Measurements from ENCODE around the gene BPIFB4. TPM values are rescaled to one million over a fixed set of nuclear protein-coding genes. Genes with fewer than 3 reads are reported as not detected.
"Not testable (repeated sequence)": the region's sequence is repeated elsewhere in the genome, so short reads cannot be mapped to it uniquely, and the experiment has no call there.

BPIFB4 gene
- total RNA-seq, 5 donors from 2014 or later (not counting 1 experiment from before 2014, with no cell fraction given), result not detected

GRCh38 chr20:33108661-33109060 is 29.2 kb downstream of the BPIFB4 start:
- no CpG with 5 or more reads among the region's 2 CpGs for WGBS (ENCODE audit: insufficient coverage)
- Histone ChIP-seq H3K4me1 (ENCODE audit: control insufficient read depth in 1 of 2, extremely low read depth in 1 of 2, insufficient read depth in 2 of 2, low read length in 2 of 2) (no peaks in the 10 kb centered on the region), H3K27me3 (replicated peaks in 1 of 2; ENCODE audit: control insufficient read depth in 2 of 2, extremely low read depth in 1 of 2, insufficient read depth in 2 of 2, low read length in 1 of 2) (peaks cover 0 to 14% of the 10 kb centered on the region in 2 experiments), H3K4me3 (ENCODE audit: control insufficient read depth in 1 of 2, extremely low read depth in 1 of 2, low read length in 1 of 2) (no peak overlapping the region), H3K27ac (ENCODE audit: low read length) (no peak overlapping the region), H3K36me3 (ENCODE audit: control insufficient read depth in 2 of 2, extremely low read depth in 1 of 2, insufficient read depth in 1 of 2, low read length in 1 of 2) (no peaks in the 10 kb centered on the region), H3K9me3 (no peaks in the 10 kb centered on the region)
- Mint-ChIP-seq H3K27me3 (peaks cover 0 to 2% of the 10 kb centered on the region in 2 donors), H3K4me3 (no peak overlapping the region), H3K4me1 (no peaks in the 10 kb centered on the region), H3K9me3 (no peaks in the 10 kb centered on the region), H3K27ac (no peak overlapping the region), H3K36me3 (no peaks in the 10 kb centered on the region)
- ATAC-seq (replicated peaks in 1 of 4) (no peak), DNase-seq (no peak)
- CTCF ChIA-PET, result no interaction called here
- POLR2A ChIA-PET, result no interaction called here

GRCh38 chr20:33110147-33110825 is 30.8 kb downstream of the BPIFB4 start:
- no peaks in the 10 kb centered on the region for H3K36me3 ChIP-seq (ENCODE audit: control insufficient read depth in 2 of 2, extremely low read depth in 1 of 2, insufficient read depth in 1 of 2, low read length in 1 of 2)
- WGBS (ENCODE audit: insufficient coverage), result 100% methylated on average over 1 of the region's 8 CpGs
- H3K27ac ChIP-seq (ENCODE audit: low read length), result no peak overlapping the region
- ATAC-seq (replicated peaks in 1 of 4) (no peak), DNase-seq (no peak)
- no peaks in the 10 kb centered on the region for H3K4me1 ChIP-seq (ENCODE audit: control insufficient read depth in 1 of 2, extremely low read depth in 1 of 2, insufficient read depth in 2 of 2, low read length in 2 of 2)
- H3K4me1 Mint-ChIP-seq, result no peaks in the 10 kb centered on the region
- no peak overlapping the region for H3K4me3 Mint-ChIP-seq
- H3K27me3 Mint-ChIP-seq, result no peaks in the 10 kb centered on the region
- ChIA-PET CTCF (no interaction called here), POLR2A (interaction anchor here in 1 of 2 donors (0.7 kb wide), 2 partner anchors 830 to 1203 kb away, joined by 3 to 8 read pairs; no protein-coding TSS in a partner anchor)
- no peak overlapping the region for H3K27ac Mint-ChIP-seq
- H3K9me3 ChIP-seq, result no peaks in the 10 kb centered on the region
- no peak overlapping the region for H3K4me3 ChIP-seq (ENCODE audit: control insufficient read depth in 1 of 2, extremely low read depth in 1 of 2, low read length in 1 of 2)
- no peaks in the 10 kb centered on the region for H3K9me3 Mint-ChIP-seq
- H3K36me3 Mint-ChIP-seq, result no peaks in the 10 kb centered on the region
- H3K27me3 ChIP-seq (replicated peaks in 1 of 2; ENCODE audit: control insufficient read depth in 2 of 2, extremely low read depth in 1 of 2, insufficient read depth in 2 of 2, low read length in 1 of 2), result peaks cover 0 to 9% of the 10 kb centered on the region in 2 experiments

- DNase-seq, result no peak
- H3K27me3 ChIP-seq (replicated peaks in 1 of 2; ENCODE audit: control insufficient read depth in 2 of 2, extremely low read depth in 1 of 2, insufficient read depth in 2 of 2, low read length in 1 of 2), result peaks cover 0 to 9% of the 10 kb centered on the region in 2 experiments
- H3K36me3 Mint-ChIP-seq, result no peaks in the 10 kb centered on the region
- ATAC-seq (replicated peaks in 1 of 4), result no peak
- no peak overlapping the region for H3K4me3 ChIP-seq (ENCODE audit: control insufficient read depth in 1 of 2, extremely low read depth in 1 of 2, low read length in 1 of 2)
- H3K27ac Mint-ChIP-seq, result no peak overlapping the region
- no peaks in the 10 kb centered on the region for H3K9me3 ChIP-seq
- no peaks in the 10 kb centered on the region for H3K4me1 ChIP-seq (ENCODE audit: control insufficient read depth in 1 of 2, extremely low read depth in 1 of 2, insufficient read depth in 2 of 2, low read length in 2 of 2)
- H3K9me3 Mint-ChIP-seq, result no peaks in the 10 kb centered on the region
- WGBS (ENCODE audit: insufficient coverage), result 100% methylated on average over 4 of the region's 5 CpGs
- H3K4me1 Mint-ChIP-seq, result no peaks in the 10 kb centered on the region
- H3K4me3 Mint-ChIP-seq, result no peak overlapping the region
- ChIA-PET CTCF (no interaction called here), POLR2A (interaction anchor here in 1 of 2 donors (0.7 kb wide), 1 partner anchor 1202 kb away, joined by 8 read pairs; no protein-coding TSS in a partner anchor)
- peaks cover 0 to 1% of the 10 kb centered on the region in 2 donors for H3K27me3 Mint-ChIP-seq
- no peaks in the 10 kb centered on the region for H3K36me3 ChIP-seq (ENCODE audit: control insufficient read depth in 2 of 2, extremely low read depth in 1 of 2, insufficient read depth in 1 of 2, low read length in 1 of 2)
- no peak overlapping the region for H3K27ac ChIP-seq (ENCODE audit: low read length)
These were observed 31.9 kb downstream of the BPIFB4 start for GRCh38 chr20:33111306-33111705.

- H3K4me1 Mint-ChIP-seq, result no peaks in the 10 kb centered on the region
- ChIA-PET CTCF (no interaction called here), POLR2A (no interaction called here)
- peaks cover 0 to 2% of the 10 kb centered on the region in 2 donors for H3K27me3 Mint-ChIP-seq
- no peak overlapping the region for H3K27ac ChIP-seq (ENCODE audit: low read length)
- no peak overlapping the region for H3K4me3 Mint-ChIP-seq
- 77% methylated on average over 3 of the region's 7 CpGs for WGBS (ENCODE audit: insufficient coverage)
- H3K9me3 ChIP-seq, result no peaks in the 10 kb centered on the region
- no peak overlapping the region for H3K4me3 ChIP-seq (ENCODE audit: control insufficient read depth in 1 of 2, extremely low read depth in 1 of 2, low read length in 1 of 2)
- no peaks in the 10 kb centered on the region for H3K4me1 ChIP-seq (ENCODE audit: control insufficient read depth in 1 of 2, extremely low read depth in 1 of 2, insufficient read depth in 2 of 2, low read length in 2 of 2)
- H3K27ac Mint-ChIP-seq, result no peak overlapping the region
- H3K36me3 ChIP-seq (ENCODE audit: control insufficient read depth in 2 of 2, extremely low read depth in 1 of 2, insufficient read depth in 1 of 2, low read length in 1 of 2), result no peaks in the 10 kb centered on the region
- no peak for ATAC-seq (replicated peaks in 1 of 4)
- H3K27me3 ChIP-seq (replicated peaks in 1 of 2; ENCODE audit: control insufficient read depth in 2 of 2, extremely low read depth in 1 of 2, insufficient read depth in 2 of 2, low read length in 1 of 2), result peaks cover 0 to 9% of the 10 kb centered on the region in 2 experiments
- no peak for DNase-seq
- H3K36me3 Mint-ChIP-seq, result no peaks in the 10 kb centered on the region
- H3K9me3 Mint-ChIP-seq, result no peaks in the 10 kb centered on the region
These were observed 33.3 kb downstream of the BPIFB4 start for GRCh38 chr20:33112547-33113386.

- CTCF ChIA-PET, result no interaction called here
- no peak overlapping the region for H3K4me3 Mint-ChIP-seq
- no peaks in the 10 kb centered on the region for H3K4me1 ChIP-seq (ENCODE audit: control insufficient read depth in 1 of 2, extremely low read depth in 1 of 2, insufficient read depth in 2 of 2, low read length in 2 of 2)
- H3K27me3 ChIP-seq (replicated peaks in 1 of 2; ENCODE audit: control insufficient read depth in 2 of 2, extremely low read depth in 1 of 2, insufficient read depth in 2 of 2, low read length in 1 of 2), result peaks cover 0 to 9% of the 10 kb centered on the region in 2 experiments
- H3K27me3 Mint-ChIP-seq, result peaks cover 0 to 2% of the 10 kb centered on the region in 2 donors
- H3K9me3 Mint-ChIP-seq, result no peaks in the 10 kb centered on the region
- H3K27ac Mint-ChIP-seq, result no peak overlapping the region
- no peaks in the 10 kb centered on the region for H3K36me3 Mint-ChIP-seq
- POLR2A ChIA-PET, result no interaction called here
- H3K4me1 Mint-ChIP-seq, result no peaks in the 10 kb centered on the region
- H3K9me3 ChIP-seq, result no peaks in the 10 kb centered on the region
- WGBS (ENCODE audit: insufficient coverage), result 73% methylated on average over 2 of the region's 6 CpGs
- no peak overlapping the region for H3K27ac ChIP-seq (ENCODE audit: low read length)
- no peaks in the 10 kb centered on the region for H3K36me3 ChIP-seq (ENCODE audit: control insufficient read depth in 2 of 2, extremely low read depth in 1 of 2, insufficient read depth in 1 of 2, low read length in 1 of 2)
- no peak for DNase-seq
- no peak overlapping the region for H3K4me3 ChIP-seq (ENCODE audit: control insufficient read depth in 1 of 2, extremely low read depth in 1 of 2, low read length in 1 of 2)
- no peak for ATAC-seq (replicated peaks in 1 of 4)
These were observed 34.0 kb downstream of the BPIFB4 start for GRCh38 chr20:33113387-33113908.

GRCh38 chr20:33115501-33115900 is 36.1 kb downstream of the BPIFB4 start:
- H3K36me3 ChIP-seq (ENCODE audit: control insufficient read depth in 2 of 2, extremely low read depth in 1 of 2, insufficient read depth in 1 of 2, low read length in 1 of 2); H3K9me3 Mint-ChIP-seq; POLR2A ChIA-PET; H3K4me1 Mint-ChIP-seq; ATAC-seq (replicated peaks in 1 of 4); DNase-seq; H3K27ac ChIP-seq (ENCODE audit: low read length); H3K27me3 ChIP-seq (replicated peaks in 1 of 2; ENCODE audit: control insufficient read depth in 2 of 2, extremely low read depth in 1 of 2, insufficient read depth in 2 of 2, low read length in 1 of 2); H3K27ac Mint-ChIP-seq; H3K4me3 ChIP-seq (ENCODE audit: control insufficient read depth in 1 of 2, extremely low read depth in 1 of 2, low read length in 1 of 2); CTCF ChIA-PET; H3K4me1 ChIP-seq (ENCODE audit: control insufficient read depth in 1 of 2, extremely low read depth in 1 of 2, insufficient read depth in 2 of 2, low read length in 2 of 2); H3K36me3 Mint-ChIP-seq; H3K4me3 Mint-ChIP-seq; H3K27me3 Mint-ChIP-seq; H3K9me3 ChIP-seq: not testable (repeated sequence)
- WGBS (ENCODE audit: insufficient coverage), result 87% methylated on average over 3 of the region's 34 CpGs
